ENCODE data around the gene ICAM5.

The ICAM5 gene

DNA sequence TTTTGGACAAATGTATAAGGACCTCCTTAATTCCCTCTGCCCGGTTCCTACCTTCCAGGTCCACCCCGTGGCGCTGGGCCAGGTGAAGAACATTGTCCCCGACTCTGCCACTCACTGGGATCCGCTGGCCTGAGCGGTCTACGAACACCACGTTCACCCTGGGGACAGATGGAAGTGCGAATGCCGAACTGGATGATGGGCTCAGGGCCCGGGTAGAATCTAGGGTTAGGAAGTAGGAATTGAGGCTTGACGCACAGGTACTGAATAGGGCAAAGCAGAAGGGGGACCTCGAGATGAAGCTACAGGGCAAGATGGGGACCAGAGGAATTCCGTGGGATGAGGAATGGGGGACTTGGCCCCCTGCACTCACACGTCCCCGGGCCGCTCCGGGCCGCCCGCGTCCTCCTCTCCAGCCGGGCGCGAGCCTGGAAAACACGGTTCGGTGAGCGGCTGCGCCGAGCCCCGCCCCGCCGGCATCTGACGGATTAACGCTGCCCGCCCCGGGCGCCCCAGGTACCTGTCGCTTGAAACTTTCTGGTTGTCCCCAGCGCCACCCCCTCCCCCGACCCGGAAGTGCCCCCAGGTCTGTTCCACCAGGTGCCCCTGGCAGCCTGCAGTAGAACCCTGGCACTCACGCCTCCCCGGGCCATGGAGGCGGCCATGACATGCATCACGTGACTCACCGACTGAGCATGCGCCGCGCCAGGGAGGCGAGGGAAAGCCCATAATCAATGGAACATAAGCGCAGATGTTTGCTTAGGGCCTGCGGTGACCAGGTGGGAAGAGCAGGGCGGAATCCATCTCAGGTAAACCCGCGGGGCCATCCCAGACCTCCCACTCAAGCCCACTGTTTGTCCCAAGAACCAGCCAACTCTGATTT, 25.8 kb downstream of the ICAM5 start, which contains the start of gene FDX2:
Gene FDX2 (minus strand): TSS at position 681 of the 880 bp plus-strand sequence. CDS start 19 bp downstream, at position 662.
- H3K9me3 Mint-ChIP-seq: no peaks in the 10 kb centered on the region
- peak within 1 kb of the TSS; percentile 78 for H3K27ac Mint-ChIP-seq
- peaks cover 12% of the 10 kb centered on the region for H3K36me3 Mint-ChIP-seq
- H3K27me3 Mint-ChIP-seq: no peaks in the 10 kb centered on the region
- ATAC-seq (ENCODE audit: low read depth): peak; percentile 94
- H3K4me3 Mint-ChIP-seq: peak within 1 kb of the TSS; percentile 76
- DNase-seq (ENCODE audit: low spot score in 2 of 2): peak; percentile 86 to 87
- H3K4me1 Mint-ChIP-seq: peaks cover 16% of the 10 kb centered on the region

DNA sequence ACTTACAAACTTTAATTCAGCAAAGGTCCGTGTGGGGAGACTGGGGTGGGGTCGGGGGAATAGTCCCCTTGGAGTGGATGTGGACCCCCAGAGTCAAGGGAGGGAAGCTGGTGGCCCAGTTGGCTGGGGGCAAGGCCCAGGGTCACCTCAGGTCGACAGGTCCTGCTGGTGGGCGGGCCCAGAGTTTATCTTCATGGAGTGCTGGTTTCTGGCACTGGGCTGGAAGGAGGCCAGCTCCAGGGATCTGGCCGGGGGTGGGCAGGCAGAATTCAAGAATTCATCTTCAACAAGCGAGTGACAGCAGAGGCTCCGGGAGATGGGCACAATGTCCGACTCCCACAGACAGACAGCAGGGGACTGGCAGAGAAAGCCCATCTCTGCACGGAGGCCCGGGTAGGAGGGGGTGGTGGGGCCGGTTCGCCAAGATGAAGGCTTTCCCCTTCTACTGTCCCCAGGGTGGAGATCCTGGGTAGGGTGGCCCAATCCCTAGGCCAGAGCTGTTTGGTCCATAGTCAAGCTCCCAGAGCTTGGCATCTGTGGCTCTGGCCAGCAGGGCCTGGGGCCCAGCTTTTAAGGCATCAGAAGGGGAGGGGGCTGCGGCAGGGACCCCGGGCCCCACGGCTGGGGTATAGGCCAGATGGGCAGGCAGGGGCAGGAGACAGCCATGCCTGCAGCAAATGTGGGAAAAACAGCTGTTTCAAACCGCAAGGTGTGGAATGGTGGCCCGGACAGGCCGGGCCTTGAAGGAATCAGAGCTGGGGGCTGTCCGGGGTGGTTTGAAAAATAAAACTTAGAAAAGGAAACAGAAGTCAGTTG, 26.7 kb downstream of the ICAM5 start:
- no peaks in the 10 kb centered on the region for H3K27me3 Mint-ChIP-seq
- peaks cover 12% of the 10 kb centered on the region for H3K36me3 Mint-ChIP-seq
- H3K9me3 Mint-ChIP-seq: no peaks in the 10 kb centered on the region
- peak overlapping the region; percentile 78 for H3K27ac Mint-ChIP-seq
- H3K4me1 Mint-ChIP-seq: peaks cover 16% of the 10 kb centered on the region
- DNase-seq (ENCODE audit: low spot score in 2 of 2) (no peak), ATAC-seq (ENCODE audit: low read depth) (no peak)
- H3K4me3 Mint-ChIP-seq: peak overlapping the region; percentile 76

DNA sequence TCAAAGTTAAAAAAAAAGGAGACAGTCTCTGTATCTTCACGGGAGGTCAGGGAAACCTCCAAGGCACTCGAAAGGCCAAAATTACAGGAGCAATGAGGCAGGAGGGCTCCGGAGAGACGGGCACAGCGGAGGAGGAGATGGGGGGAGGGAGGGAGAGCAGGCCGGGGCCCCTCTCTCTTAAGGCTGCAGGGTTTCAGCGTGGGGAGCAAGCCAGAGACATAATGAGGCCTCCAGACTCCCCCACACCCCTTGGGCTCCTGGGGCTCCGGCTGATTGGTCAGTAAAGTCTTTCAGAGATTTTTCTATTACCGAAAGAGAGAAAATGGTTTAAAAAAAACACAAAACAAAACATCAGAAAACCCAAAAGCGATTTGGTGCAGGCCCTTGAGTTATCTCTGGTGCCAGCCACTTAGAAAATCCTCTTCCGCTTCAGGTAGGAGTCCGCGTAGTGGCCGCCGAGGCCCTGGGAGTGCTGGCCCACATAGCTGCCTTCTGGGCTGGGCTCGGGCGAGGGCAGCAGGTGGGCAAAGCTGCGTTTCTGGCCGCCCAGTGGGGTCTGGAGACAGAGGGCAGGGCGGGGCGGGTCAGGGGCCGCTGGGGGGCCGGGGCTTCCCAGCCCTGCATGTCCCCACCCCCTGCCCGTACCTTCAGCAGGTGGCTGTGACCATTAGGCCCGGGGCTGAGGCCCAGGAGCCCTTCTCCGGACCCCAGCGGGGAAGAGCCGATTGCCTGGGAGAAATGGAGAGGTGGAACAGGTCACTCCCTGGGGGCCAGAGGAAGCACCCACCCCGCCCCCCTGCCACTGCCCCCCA, 27.5 kb downstream of the ICAM5 start:
- Mint-ChIP-seq H3K27ac (no peak overlapping the region), H3K36me3 (peaks cover 15% of the 10 kb centered on the region), H3K4me3 (no peak overlapping the region), H3K9me3 (no peaks in the 10 kb centered on the region), H3K4me1 (peaks cover 20% of the 10 kb centered on the region), H3K27me3 (no peaks in the 10 kb centered on the region)
- ATAC-seq (ENCODE audit: low read depth): no peak
- DNase-seq (ENCODE audit: low spot score in 2 of 2): no peak

DNA sequence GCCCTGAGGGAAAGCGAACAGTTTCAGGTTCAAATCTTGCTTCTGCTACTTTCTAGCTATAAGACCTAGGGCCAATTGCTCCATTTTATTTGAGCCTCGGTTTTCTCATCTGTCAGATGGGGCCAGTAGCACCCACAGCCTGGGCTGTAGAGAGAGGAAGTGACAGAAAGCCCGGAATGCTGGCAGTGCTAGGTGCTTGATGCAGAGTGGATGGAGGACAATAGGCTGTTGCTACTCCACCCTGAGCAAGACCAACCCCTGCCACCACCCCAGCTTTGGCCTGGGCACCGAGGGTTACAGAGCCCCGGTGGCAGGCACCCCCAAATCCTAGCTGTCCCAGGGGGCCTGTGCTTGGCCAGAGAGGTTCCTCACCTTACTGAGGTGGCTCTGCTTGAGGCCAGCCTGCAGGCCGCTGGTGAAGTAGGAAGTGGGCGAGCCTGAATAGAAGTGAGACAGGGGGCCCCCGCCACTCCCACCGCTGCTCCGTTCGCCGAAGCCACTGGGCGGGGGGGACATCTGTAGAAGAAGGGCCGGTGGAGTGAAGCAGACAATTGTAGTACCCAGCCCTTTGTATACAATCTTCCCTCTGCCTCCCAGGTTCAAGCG, 28.2 kb downstream of the ICAM5 start:
- Mint-ChIP-seq H3K27ac (no peak overlapping the region), H3K36me3 (peaks cover 14% of the 10 kb centered on the region)

DNA sequence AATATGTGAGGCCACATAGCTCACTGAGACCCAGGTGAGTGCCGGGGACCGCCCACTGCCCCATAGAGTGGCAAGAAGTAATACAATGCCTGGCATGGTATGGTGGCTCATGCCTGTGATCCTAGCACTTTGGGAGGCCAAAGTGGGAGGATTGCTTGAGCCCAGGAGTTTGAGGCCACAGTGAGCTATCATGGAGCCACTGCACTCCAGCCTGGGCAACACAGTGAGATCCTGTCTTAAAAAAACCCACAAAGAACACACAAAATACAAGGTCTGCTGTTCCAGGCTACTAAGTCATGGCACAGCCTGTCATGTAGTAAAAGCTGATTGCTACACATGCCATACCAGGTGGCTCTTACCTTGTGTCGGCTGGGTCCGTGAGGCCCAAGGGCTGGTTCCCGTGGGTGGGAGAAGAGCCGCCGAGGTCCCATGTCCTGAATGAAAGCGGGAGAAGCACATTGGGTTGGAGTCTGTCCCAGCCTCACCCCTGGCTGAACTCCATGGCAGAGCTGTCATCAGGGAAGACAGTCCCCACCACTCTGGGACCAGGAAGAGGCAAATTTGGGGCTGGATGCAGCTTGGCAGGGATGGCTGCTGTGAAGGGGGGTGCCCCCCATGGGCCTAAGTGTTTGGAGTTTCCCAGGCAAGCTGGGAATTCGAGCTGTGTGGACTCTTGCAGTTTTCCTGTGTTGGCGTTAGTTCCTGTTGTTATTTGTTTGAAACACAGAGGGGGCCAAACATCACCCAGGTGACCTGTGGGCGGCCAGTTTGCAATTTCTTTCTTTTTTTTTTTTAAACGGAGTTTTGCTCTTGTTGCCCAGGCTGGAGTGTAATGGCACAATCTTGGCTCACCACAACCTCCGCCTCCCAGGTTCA, 29.3 kb downstream of the ICAM5 start:
- Mint-ChIP-seq H3K9me3 (no peaks in the 10 kb centered on the region), H3K4me1 (peaks cover 20% of the 10 kb centered on the region), H3K4me3 (no peak overlapping the region), H3K27ac (no peak overlapping the region), H3K27me3 (no peaks in the 10 kb centered on the region), H3K36me3 (peaks cover 10% of the 10 kb centered on the region)
- DNase-seq (ENCODE audit: low spot score in 2 of 2): no peak
- ATAC-seq (ENCODE audit: low read depth): no peak

More for the DNA sequence above, 28.2 kb downstream of the ICAM5 start:
- Mint-ChIP-seq H3K4me1 (peaks cover 20% of the 10 kb centered on the region), H3K9me3 (no peaks in the 10 kb centered on the region), H3K4me3 (no peak overlapping the region), H3K27me3 (no peaks in the 10 kb centered on the region)
- ATAC-seq (ENCODE audit: low read depth): no peak
- no peak for DNase-seq (ENCODE audit: low spot score in 2 of 2)

DNA sequence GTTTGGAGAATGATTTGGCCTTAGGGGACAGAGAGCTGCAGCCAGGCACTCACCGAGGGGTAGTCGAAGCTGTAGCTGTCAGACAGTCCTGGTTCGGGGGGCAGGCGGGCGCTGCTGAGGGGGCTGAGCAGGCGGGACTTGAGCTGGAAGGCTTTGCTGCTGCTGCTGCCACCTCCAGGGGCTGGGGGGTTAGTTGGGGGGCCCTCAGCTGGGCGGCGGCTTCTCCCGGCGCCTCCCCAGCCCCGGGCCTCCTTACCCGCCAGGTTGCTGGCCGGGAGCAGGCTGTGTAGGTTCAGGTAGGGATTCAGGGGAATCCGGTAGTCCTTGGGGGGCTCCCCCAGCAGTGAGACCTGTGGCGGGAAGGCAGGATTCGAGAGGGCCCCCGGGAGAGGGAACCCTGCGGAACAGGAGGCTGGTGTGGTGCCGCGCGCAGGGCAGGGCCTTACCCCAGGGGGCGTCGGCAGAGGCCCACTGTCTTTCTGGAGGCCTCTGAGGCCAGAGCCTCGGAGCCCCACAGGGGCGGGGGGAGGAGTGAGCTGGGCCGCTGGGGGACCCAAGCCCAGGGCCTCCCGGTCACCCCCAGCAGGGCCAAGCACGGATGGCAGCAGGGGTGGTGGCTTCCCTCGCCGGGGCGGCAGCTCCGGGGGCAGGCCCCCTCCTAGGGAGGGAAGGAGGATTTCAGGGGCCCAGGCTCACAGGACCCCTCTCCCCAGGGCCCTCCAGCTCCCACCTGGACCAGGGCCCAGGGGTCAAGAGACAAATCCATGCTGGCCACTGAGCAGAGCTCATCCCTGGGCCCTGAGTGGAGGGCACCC, 31.1 kb downstream of the ICAM5 start:
- H3K27ac Mint-ChIP-seq: no peak overlapping the region
- ATAC-seq (ENCODE audit: low read depth) (no peak), DNase-seq (ENCODE audit: low spot score in 2 of 2) (no peak)
- H3K9me3 Mint-ChIP-seq: no peaks in the 10 kb centered on the region
- H3K4me1 Mint-ChIP-seq: peaks cover 9% of the 10 kb centered on the region
- peaks cover 10% of the 10 kb centered on the region for H3K36me3 Mint-ChIP-seq
- no peak overlapping the region for H3K4me3 Mint-ChIP-seq
- no peaks in the 10 kb centered on the region for H3K27me3 Mint-ChIP-seq

DNA sequence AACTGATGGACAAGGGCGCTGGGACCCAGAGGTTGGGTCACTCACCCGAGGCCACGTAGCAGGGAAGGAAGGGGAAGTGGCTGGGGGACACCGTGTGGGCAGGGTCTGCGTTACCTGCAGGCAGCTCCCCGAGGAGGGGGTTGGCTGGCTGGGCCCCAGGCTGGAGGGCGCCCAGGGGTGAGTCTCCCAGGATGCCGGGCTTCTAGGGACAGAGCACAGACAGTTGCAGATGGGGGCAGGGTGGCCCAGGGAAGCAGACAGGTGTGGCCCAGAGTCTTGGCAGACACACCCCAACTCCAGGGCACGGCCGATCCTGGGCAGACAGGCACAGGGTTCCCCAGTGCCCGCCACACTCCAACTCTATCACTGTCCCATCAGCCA, 31.7 kb downstream of the ICAM5 start:
- ATAC-seq (ENCODE audit: low read depth) (no peak), DNase-seq (ENCODE audit: low spot score in 2 of 2) (no peak)
- H3K27ac Mint-ChIP-seq: no peak overlapping the region
- peaks cover 3% of the 10 kb centered on the region for H3K4me1 Mint-ChIP-seq
- H3K9me3 Mint-ChIP-seq: no peaks in the 10 kb centered on the region
- no peak overlapping the region for H3K4me3 Mint-ChIP-seq
- peaks cover 9% of the 10 kb centered on the region for H3K36me3 Mint-ChIP-seq
- H3K27me3 Mint-ChIP-seq: no peaks in the 10 kb centered on the region

DNA sequence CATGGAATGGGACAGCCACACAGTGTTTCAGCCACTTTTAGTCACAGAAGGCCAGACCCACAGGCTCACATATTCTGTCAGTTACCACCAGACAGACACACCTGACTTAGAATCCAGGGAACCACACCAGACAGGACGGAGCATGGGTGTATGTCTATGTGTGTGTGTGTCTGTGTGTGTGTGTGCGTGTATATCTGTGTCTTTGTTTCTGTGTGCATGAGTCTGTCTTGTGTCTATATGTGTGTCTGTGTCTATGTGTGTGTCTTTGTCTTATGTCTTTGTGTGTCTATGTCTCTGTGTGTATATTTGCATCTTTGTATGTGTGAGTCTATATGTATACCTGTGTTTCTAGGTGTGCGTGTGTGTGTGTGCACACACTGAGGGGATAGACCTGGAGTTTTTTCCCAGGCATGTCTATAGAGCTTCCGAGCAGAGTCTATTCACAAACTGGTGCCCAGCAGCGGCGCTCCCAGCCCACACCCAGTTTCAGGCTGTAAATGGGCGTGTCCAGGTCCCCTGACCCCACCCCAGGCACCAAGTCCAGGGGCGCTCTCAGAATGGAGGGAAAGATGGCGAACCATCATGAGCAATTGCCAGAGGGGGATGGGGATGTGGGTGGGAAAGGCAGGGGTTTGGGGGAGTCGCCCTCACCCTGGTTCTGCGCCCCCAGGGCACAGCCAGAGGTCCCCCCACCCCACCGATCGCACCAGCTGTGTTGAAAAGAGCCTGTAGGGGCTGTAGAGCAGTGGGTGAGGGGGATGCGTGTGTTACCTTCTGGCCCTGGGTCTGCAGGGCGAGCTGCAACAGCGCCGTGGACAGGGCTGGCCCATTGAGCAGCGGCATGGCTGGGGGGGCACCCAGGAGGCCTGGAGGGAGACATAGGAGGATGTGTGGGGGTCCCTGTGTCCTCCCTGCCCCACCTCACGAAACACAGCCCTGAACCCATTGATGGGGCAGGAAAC, 32.4 kb downstream of the ICAM5 start:
- no peak overlapping the region for H3K4me3 Mint-ChIP-seq
- DNase-seq (ENCODE audit: low spot score in 2 of 2) (no peak), ATAC-seq (ENCODE audit: low read depth) (no peak)
- H3K27me3 Mint-ChIP-seq: no peaks in the 10 kb centered on the region
- H3K9me3 Mint-ChIP-seq: no peaks in the 10 kb centered on the region
- peaks cover 3% of the 10 kb centered on the region for H3K4me1 Mint-ChIP-seq
- H3K36me3 Mint-ChIP-seq: peaks cover 9% of the 10 kb centered on the region
- H3K27ac Mint-ChIP-seq: no peak overlapping the region

DNA sequence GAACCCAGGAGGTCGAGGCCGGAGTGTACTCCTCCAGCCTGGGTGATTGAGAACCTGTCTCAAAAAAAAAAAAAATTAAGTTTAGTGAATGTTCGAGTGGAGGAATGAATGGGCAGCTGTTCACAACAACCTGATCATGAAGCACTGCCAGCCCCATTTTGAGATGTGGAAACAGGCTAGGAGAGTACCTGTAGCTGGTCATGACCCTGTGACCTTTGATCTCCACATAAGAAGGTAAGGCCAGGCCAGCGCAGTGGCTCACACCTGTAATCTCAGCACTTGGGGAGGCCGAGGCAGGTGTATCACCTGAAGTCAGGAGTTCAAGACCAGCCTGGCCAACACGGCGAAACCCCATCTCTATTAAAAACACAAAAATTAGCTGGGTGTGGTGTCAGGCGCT, 36.0 kb downstream of the ICAM5 start:
- Mint-ChIP-seq H3K4me1 (peaks cover 3% of the 10 kb centered on the region), H3K4me3 (no peak overlapping the region), H3K27ac (no peak overlapping the region), H3K36me3 (peaks cover 10% of the 10 kb centered on the region), H3K27me3 (no peaks in the 10 kb centered on the region), H3K9me3 (no peaks in the 10 kb centered on the region)
- DNase-seq (ENCODE audit: low spot score in 2 of 2) (no peak), ATAC-seq (ENCODE audit: low read depth) (no peak)

DNA sequence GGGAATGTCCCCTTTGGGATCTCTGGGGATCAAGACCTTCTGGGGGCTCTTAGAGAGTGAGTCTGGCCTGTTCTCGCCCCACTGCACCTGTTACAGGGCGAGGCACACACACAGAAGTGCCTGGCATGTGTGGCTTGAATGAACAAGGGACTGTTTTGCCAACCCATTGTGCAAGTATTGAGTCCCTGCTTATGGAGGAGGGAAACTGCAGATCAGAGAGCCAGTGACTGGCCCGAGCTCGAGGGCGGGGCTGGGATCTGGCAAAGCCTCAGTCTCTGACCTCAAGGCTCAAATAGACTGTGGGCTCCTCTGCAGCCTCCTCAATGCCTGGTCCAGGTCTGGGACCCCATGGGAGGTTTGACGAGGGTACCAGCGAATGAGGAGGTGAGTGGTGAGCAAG, 38.0 kb downstream of the ICAM5 start:
- Mint-ChIP-seq H3K36me3 (peaks cover 5% of the 10 kb centered on the region), H3K9me3 (no peaks in the 10 kb centered on the region), H3K4me1 (peaks cover 2% of the 10 kb centered on the region), H3K27ac (no peak overlapping the region), H3K4me3 (no peak overlapping the region), H3K27me3 (no peaks in the 10 kb centered on the region)
- DNase-seq (ENCODE audit: low spot score in 2 of 2) (no peak), ATAC-seq (ENCODE audit: low read depth) (no peak)

DNA sequence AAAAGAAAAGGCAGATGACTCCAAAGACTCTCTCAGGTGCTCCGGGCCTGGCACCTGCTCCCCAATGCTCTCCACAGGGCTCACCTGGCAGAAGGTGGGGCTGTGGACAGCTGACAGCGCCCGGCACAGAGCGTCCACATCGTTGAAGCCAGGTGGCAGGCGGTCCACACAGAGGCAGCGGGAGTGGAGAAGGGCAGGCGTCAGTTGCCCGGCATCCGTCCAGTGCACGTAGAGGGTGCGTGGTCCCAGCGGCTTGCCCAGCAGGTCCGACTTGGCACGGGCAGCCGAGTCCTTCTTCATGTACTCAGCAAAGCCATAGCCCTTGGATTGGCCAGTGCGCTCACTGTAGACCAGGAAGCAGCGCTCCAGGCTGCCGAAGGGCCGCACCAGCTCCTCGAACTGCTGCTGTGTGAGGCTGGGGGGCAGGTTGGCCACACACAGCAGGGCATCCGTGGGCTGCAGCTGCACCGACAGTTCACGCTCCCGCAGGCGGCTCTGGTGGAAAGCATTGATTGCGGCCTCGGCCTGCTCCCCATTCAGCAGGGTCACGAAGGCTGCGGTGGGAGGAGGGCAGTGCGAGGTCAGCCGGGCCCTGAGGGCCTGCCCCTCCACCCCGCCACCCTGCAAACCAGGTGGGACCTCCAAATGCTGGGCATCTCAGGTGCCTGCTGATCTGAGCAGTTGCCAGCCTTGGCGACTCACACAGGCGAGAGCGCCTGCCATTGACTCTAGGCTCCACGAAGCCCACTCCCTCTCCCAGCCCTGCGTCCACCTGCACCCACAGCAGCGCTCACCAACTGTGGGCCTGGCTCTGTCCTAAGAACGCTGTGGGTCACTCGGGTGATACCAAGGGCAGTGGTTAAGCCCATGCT, 39.0 kb downstream of the ICAM5 start:
- H3K9me3 Mint-ChIP-seq: no peaks in the 10 kb centered on the region
- no peak for ATAC-seq (ENCODE audit: low read depth)
- peaks cover 5% of the 10 kb centered on the region for H3K36me3 Mint-ChIP-seq

More for the DNA sequence above, 39.0 kb downstream of the ICAM5 start:
- Mint-ChIP-seq H3K4me3 (no peak overlapping the region), H3K27ac (no peak overlapping the region), H3K4me1 (peaks cover 7% of the 10 kb centered on the region), H3K27me3 (no peaks in the 10 kb centered on the region)
- DNase-seq (ENCODE audit: low spot score in 2 of 2): no peak

All from memory B cell (primary cell).